ENCODE data around the gene TEKT5.

- TF ChIP-seq MXI1 (IDR thresholded peaks at IDR 0.05; ENCODE audit: low read depth, low read length) (no peak), EHMT2 (IDR thresholded peaks at IDR 0.05) (no peak), HDAC8 (tag; IDR thresholded peaks at IDR 0.05) (no peak), E2F5 (CRISPR knock-in tag; IDR thresholded peaks at IDR 0.05) (no peak), SRF (CRISPR knock-in tag; IDR thresholded peaks at IDR 0.05) (no peak), TAF1 (IDR thresholded peaks at IDR 0.05; ENCODE audit: control insufficient read depth, extremely low read depth, insufficient read depth, low read length, severe bottlenecking) (no peak), ZBTB12 (CRISPR knock-in tag; IDR thresholded peaks at IDR 0.05) (no peak)
Measured at GRCh38 chr16:10587622-10588021, 107.1 kb downstream of the TEKT5 start.
